CD1c-positive myeloid dendritic cell (primary cell): ENCODE results near the gene BICD2.
A peak's percentile ranks its signal among the peaks of the same experiment; 100 is the strongest.

Experiments
- DNase-seq: peaks from one replicate; pipeline ENCODE4 v3.0.0-alpha.2; 2016; ENCODE audit errors: extremely low spot score

Gene BICD2

DNA sequence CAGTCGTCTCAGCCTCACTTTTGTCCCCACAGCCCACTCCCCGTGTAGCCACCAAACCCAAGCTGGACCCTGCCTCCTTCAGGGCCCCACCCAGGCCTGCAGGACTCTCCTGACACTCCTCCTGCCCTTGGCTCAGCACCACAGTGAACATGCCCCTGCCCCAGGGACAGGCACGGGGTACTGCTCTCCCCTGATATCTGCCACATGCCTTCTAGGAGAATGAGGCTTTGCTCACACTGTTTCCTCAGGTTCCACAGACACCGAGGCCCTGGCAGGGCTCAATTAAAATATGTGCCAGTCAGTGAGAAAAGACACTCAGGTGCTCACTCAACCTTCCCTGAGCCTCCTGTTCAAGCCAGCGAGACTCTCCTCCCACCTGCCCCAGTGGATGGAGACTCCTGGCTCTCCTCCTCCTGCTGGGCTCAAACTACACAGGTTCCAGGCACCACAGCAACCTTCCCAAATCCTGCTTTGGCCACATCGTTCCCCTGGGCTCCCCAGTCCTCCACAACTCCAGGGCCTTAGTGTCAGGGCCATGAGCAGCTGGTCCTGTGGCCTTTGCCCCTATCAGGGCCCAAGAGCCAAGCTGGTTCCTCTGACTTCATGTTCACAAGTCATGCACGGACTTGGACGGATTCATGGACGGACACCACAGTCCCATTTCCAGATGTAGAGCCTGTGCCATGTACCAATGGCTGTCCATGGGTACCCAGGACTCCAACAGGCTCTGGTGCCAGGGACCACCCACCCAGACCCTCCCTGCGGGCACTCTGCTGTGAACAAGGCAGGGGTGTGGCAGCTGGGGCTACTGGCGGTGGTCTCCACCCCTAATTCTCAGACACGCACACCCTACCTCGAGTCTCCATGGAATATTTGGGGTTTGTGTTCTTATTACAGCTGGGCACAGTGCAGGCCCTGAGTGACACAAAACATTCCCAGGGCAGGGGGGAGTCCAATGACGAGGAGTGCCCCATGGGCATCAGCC lies 36.6 kb downstream of the BICD2 start:
- no peak for DNase-seq

DNA sequence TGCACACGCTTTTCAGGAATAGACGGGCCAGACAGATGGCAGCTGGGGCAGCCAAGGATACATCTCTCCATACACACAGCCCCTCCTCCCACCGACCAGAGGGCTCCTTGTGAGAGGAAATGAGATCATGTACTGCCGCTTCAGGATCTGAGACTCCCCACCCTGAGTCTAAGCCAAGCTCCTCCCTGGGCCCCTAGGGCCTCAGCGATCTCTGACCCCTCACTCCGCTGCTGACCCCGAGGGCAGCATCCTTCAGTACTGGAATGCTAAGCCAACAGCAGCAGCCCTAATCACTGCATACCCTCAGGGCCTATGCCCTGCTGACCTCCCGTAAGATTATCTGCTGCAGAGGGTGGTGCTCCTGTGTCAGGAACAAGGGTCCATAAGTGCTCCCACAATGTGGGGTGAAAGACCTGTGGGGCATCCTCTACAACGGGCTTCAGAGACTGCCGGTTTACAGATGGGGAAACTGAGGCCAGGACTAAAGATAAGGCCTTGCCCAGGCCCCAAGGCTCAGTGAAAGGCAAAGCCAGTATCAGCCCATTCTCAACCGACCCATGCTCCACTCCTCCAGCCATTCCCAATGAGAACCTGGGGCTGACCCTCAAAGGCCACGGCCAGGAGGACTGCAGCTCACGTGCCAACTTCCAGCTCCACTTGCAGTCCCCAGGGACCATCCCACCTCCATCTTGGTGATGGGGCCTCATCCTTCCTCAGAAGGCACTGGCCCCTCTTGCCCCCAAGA lies 37.5 kb downstream of the BICD2 start:
- no peak for DNase-seq

DNA sequence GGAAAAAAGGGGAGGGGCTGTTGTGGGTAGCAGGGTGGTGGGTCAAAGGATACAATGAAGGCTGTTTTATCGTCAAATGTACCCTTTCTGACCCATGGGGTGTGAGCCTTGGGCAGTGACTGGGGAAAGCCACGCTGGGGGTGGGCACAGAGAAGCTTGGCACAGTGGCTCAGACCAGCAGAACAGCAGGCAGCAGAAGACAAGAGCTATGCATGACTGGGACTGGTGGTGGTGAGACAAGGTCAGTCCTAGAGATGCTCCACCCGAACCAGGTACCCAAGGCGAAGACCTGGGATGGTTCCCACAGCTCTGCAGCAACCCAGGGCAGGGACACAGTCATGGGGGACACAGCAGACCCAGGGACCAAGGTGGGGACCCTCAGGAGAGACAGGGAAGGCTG lies 38.3 kb downstream of the BICD2 start:
- DNase-seq, result no peak

DNA sequence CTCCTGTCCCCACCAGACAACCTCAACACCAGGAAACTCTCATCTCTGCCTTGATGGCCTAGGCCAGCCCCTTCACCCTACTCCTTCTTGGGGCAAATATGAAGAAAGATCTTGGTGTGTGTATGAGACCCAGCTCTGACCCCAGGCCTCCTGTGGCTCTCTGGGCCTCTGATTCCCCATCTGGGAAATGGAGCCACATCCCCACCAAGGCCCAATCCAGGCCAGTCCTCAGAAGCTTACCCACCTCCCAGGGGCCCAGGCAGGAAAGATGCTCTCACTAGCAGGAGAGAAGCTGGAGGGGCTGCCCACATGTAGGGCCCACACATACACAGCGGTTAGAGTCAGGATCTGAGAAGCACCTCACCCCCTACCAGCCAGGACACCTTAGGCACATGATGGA lies 38.9 kb downstream of the BICD2 start:
- no peak for DNase-seq

DNA sequence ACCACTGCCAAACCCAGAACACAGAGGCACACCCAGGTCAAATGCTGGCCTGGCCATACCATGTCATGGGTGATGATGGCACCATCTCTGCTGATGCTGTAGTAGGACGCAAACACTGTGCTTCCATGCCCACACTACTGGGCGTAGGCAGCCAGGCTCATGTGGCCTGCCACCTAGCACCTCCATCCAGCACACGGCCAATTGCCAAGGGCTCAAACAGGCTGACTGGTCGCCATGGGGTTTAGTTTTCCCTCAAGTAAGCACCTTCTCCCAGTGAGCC lies 39.4 kb downstream of the BICD2 start:
- no peak for DNase-seq

DNA sequence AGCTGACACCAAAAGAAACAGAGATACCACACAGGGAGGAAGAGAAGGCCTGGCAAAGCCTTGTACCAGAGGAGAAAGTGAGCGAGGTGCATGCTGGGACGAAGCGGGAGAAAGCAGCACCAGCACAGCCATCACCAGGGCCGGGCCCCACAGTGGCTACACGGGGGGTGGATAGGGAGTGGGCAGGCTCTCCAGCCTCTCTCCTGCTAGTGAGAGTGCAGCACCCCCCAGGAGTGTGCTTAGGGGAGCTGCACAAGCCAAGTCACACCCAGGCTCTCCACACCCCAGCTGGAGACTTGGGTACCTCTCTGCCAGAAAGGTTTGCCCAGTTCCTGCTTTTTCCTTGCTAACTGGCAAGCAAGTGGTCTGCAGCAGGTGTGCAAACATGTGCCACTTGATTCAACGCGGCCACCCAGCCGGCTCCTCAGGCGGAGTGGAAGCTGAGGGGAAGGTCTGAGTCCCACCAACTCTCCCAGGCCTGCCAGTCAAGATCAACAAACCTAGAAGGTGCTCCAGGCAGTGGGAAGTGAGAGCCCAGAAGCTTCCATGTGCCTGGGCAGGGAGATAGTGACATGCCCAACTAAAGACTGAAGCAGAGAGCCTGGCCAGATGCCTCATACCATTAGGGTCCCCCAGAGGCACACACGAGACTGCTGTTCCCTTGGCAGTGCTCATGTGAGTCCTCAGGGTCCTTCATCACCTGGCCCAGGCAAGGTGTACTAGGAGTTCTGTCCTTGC lies 39.9 kb downstream of the BICD2 start:
- no peak for DNase-seq

- DNase-seq, result no peak
Measured at GRCh38 chr9:92723801-92724323, 40.8 kb downstream of the BICD2 start.

DNA sequence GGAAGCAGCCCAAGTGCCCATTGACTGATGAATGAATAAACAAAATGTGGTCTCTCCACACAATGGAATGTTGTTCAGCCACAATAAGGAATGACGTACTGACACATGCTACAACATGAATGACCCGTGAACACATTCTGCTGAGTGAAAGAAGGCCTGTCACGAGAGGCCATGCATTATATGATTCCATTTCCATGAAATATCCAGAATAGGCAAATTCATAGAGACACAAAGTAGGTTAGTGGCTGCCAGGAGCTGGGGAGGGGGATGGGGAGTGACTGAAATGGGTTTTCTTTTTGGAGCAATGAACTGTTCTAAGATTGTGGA lies 41.4 kb downstream of the BICD2 start:
- DNase-seq, result no peak

- no peak for DNase-seq
Measured at GRCh38 chr9:92722386-92723298, 42.0 kb downstream of the BICD2 start.

- no peak for DNase-seq
Measured at GRCh38 chr9:92721548-92721947, 43.1 kb downstream of the BICD2 start.

DNA sequence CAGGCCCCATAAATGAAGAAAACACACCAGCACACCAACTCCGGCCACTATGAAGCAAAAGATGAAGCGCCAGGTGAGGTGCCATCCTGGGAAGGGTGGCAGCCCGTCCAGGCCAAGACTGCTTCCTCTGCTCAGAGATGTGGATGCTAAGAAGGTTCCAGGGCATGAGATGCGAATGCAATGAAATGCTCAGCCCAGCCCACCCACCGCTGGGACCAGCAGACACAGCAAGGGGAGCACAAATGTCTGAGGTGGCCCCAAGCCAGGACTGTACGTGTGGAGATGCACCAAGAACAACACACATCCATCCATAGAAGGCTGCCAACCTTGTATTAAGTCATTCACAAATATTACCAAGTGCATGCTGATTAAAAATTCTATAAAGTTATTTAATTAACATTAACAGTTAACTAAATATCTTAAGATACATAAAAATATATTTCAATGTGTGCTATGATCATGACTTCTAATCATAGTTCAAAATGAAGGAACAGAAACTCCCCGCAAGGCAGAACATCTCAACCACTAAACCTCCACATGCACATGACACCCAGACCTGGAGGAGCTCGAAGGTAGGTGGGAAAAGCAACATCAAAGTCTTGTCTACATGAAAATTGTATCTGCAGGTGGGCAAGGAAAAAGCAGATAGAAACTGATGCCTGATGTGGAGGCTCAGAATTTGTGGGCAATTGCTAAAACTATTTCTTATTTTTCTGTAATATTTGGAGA lies 43.7 kb downstream of the BICD2 start:
- DNase-seq, result no peak

DNA sequence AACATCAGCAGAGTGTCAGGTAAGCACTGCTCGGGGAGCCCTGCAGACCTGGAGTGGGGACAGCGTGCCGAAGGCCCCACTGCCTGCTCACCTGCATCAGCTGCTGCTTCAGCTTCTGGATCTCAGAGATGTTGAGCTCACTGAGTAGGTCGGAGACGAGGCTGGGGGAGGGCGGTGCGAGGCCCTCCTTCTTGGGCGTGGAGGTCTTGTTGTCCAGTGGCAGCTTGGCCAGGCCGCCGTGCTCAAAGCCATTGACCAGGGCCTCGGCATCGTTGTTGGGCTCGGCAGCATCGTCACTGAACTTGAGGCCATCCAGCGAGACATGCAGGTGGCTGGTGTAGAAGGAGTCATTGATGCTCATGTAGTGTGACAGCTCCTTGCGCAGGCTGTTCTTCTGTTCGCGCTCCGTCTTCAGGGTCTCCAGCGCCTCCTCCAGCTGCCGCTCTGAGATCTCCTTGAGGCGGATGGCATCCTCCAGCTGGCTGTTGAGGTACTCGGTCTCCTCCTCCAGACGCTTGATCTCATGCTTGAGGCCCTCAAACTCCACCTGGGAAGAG lies 44.3 kb downstream of the BICD2 start:
- DNase-seq, result no peak

DNA sequence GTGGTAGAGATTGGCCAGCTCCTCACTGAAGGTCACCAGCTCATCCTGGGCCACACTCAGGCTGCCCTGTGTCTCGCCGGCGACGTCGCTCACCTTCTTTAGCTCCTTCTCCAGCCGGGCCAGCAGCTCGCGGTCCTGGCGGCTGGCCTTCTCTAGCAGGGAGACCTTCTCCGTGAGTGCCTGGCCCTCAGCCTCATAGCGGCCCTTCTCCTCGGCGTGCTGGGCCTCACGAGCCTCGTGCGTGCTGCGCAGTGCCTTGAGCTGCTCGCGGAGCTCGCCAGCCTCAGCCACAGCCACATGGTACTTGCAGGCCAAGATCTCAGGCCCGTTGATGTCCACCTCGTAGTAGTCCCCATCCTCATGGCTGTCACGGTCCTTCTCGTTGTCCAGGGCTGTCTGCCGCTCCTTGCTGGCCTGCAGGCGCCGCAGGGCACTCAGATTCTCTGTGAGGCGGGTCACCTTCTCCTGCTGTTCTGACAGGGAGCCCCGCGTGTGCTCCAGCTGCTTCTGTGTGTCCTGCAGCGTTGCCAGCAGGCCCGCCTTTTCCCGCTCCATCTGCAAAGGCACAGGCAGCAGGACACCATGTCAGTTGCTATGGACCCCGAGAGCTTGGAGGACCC lies 45.5 kb downstream of the BICD2 start:
- no peak for DNase-seq

GRCh38 chr9:92718086-92719001 lies 46.3 kb downstream of the BICD2 start:
- no peak for DNase-seq

DNA sequence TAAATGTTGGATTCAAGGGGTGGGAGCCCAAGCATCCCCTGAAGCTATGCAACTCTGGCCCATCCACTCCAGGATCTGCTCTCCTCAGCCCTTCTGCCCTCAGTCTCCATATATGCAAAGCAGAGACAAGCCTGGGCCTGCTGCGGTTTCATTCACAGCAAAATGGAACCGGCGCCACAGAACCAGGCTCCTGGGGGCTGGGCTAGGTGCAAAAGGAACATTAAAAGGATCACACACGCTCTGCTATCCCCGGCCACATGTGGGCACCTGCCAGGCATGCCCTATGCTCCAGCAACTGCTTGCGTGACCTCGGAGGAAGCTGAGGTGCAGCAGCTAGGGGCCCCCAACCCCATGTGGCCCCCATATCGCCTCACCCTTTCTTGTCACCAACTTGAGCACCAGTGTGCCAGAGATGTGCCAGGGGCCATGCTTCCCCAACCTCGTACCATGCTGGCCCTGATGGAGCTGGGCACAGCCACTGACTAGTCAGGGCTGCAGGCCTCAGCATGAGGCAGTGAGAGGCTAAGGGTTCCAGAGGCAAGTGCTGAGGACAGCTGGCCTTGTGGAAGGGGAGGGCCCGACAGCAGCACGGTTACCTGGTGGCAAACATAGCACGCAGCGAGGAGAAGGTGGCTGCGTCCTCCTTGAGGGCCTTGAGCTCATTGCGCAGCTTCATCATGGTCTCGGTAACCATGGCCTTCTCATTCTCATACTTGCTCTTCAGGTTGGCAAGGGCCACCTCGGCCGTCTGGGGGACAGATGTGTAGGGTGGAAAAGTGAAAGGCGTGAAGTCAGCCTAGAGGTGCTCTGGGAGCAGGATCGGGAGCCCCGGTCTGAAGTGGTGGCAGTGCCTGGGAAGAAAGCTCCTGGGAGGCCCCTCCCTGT lies 47.2 kb downstream of the BICD2 start:
- no peak for DNase-seq

GRCh38 chr9:92716557-92716956 lies 48.1 kb downstream of the BICD2 start:
- peak; percentile 68 for DNase-seq

DNA sequence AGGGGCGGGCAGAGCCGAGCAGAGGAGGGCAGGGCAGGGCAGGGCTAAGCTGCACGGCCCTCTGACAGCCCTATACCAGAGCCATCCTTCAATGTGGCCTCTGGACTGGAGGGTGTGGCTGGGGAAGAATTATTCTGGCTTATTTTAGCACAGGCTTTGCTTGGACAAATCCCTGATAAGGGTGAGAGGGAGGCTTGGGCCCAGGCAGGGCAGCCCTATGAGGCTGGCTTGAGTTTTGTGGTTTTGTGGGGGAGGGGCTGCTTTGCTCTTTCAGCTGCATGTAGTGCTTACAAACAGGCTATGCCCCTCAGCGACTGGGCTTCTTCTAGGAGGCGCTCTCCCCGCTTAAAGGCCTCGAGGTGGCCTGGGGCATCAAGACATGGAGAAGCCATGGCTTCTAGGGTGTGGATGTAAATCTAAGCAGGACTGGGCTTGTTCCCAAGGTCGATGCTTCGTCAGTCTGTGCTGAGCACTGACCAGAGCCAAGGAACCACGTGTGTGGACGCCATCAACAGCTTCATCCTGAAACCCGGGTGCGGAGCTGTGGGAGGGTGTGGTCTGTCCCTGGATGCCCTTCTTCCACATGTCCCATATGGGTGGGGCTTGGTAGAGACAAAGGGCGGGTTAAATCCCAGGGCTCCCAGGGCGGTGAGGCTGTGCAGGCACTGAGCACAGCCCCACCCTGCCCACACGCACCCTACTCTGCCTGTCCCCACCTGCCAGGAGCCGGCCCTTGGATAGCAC lies 49.0 kb downstream of the BICD2 start:
- DNase-seq, result no peak
